SH-SY5Y (cell line): ENCODE data around the gene BDKRB2.

ENCODE experiments used
- GATA2 ChIP-seq: IDR thresholded peaks from 2 replicates; pipeline ENCODE4 v1.6.1; 2011; ENCODE audit warnings: mild to moderate bottlenecking, low read depth, low read length
- GATA3 ChIP-seq: IDR thresholded peaks from 2 replicates; pipeline ENCODE4 v1.6.1; 2011; ENCODE audit warnings: low read depth, mild to moderate bottlenecking, low read length, moderate library complexity

GRCh38 chr14:96158735-96159134 is 45.9 kb upstream of the BDKRB2 start:
- TF ChIP-seq GATA3, result no peak
- no peak for TF ChIP-seq GATA2
